Heart right ventricle (tissue), 16 donors: ENCODE results near the gene GABPB1. TPM values are rescaled to one million over a fixed set of nuclear protein-coding genes. Genes with fewer than 3 reads are reported as not detected.

Experiments used
- ATAC-seq, 8 donors: fragments of 200-7000 bp; cut with Tn5 transposase; one replicate each; pipeline ENCODE4 v1.9.1; 2020; ENCODE audit warnings: mild to moderate bottlenecking in 8 of 8, moderate library complexity in 8 of 8, moderate number of reproducible peaks in 1 of 8
- DNase-seq, 2 donors: peaks; one replicate each; pipeline ENCODE4 v3.0.0-alpha.2; 2020
- H3K27ac ChIP-seq, 10 donors: fragments of 200-600 bp; sonication (generic) in 2 of 10; one replicate each; pipeline versions ENCODE4 v1.5.0 to v1.8.0; 2020 to 2022; ENCODE audit warnings: mild to moderate bottlenecking in 3 of 10
- H3K27me3 ChIP-seq, 7 donors: fragments of 200-600 bp; one replicate each; pipeline ENCODE4 v1.8.0; 2021 to 2022; ENCODE audit warnings: mild to moderate bottlenecking in 2 of 7
- H3K36me3 ChIP-seq, 9 donors: fragments of 200-600 bp; sonication (generic) in 1 of 9; one replicate each; pipeline versions ENCODE4 v1.5.0 to v1.8.0; 2020 to 2022; ENCODE audit warnings: mild to moderate bottlenecking in 2 of 9
- H3K4me1 ChIP-seq, 9 donors: fragments of 200-600 bp; sonication (generic) in 1 of 9; one replicate each; pipeline versions ENCODE4 v1.5.0 to v1.8.0; 2020 to 2022; ENCODE audit warnings: mild to moderate bottlenecking in 4 of 9
- H3K4me3 ChIP-seq, 10 donors: fragments of 200-600 bp; sonication (generic) in 2 of 10; one replicate each; pipeline versions ENCODE4 v1.5.0 to v1.8.0; 2020 to 2022; ENCODE audit warnings: mild to moderate bottlenecking in 7 of 10, moderate library complexity in 2 of 10
- H3K9me3 ChIP-seq, 11 donors: fragments of 200-600 bp in 10 of 11; sonication (generic) in 2 of 11; one replicate each; pipeline versions ENCODE4 v1.5.0 to v1.8.0; 2013 to 2022; ENCODE audit warnings: mild to moderate bottlenecking in 2 of 11, control low read depth in 1 of 11, moderate library complexity in 1 of 11
- WGBS, 2 donors: extraction: QIAGEN DNeasy Blood & Tissue Kit; methylation state at CpG; one replicate each; pipeline ENCODE4 v1.1.7; 2013; ENCODE audit warnings: inconsistent platforms in 1 of 2; 5-methylcytosine and 5-hydroxymethylcytosine counted together
- intact Hi-C, 10 donors: fragments of 100-400 bp; cut with DNase I; formaldehyde crosslinking; loops; one replicate each; pipeline versions ENCODE4 v1.11.1 to v1.14.2; 2022
- polyA plus RNA-seq, 2 donors: library from polyadenylated mRNA; stranded (reverse); fragments of 200-250 nt; gene quantifications; one replicate each; pipeline ENCODE4 v1.2.3, GENCODE V29; 2013
- total RNA-seq, 10 donors: library from RNA; stranded (reverse); fragmentation: NEBNext Ultra II Directional in 3 of 10; extraction: Animal tissue kit (Norgen Biotek cat#: 25700) in 3 of 10; gene quantifications; one replicate each; pipeline versions ENCODE4 v1.2.1 to v1.2.4, GENCODE V29; 2021 to 2023
- TF ChIP-seq, protein P1 (sequence below), 9 donors: fragments of 200-600 bp; sonication (generic) in 2 of 9; IDR thresholded peaks; one replicate each; pipeline versions ENCODE4 v1.5.0 to v1.8.0; 2021 to 2022; ENCODE audit warnings: antibody characterized with exemption in 9 of 9, mild to moderate bottlenecking in 5 of 9, moderate library complexity in 1 of 9
- donor health status: Arrhythmogenic right ventricular cardiomyopathy.
- donor health status: ischemic (EF 13 %, LVEDD 7.1; RV severe dilation, severe dysfunction).
- donor health status: healthy with polysubstance abuse.
- donor health status: DM: no; HTN: yes; CAD: no.
- donor health status: DM: no; HTN: no; CAD: no.
- donor health status: ischemic (EF 25% LVEDD 6.9; RV normal size, moderate dysfunction).
- donor health status: ischemic (EF 25% LVEDD 5.7; RV mildly dilated, moderate dysfunction).
- donor health status: healthy.
- donor health status: DM: yes; HTN: yes; CAD: no.
- donor health status: Ischemic cardiomyopathy.
- donor health status: ischemic (EF 35%, LVEDD 5.7; RV mildly dilated, moderate dysfunction).
- donor health status: nonischemic (EF 11% LVEDD 7.7; RV severe dilation, severe dysfunction).
- donor health status: DM: yes; HTN: yes; CAD: no.
- donor health status: PGD.
- donor health status: ischemic (EF 29% LVEDD 5.4; RV normal size, mild dysfunction).
- donor health status: nonischemic (EF 23%, LVEDD 6.1; RV moderate dilation, normal function).

The GABPB1 gene
- total and polyA plus RNA-seq, 12 donors: 5.3 to 12.6 (median 8.5) TPM

DNA sequence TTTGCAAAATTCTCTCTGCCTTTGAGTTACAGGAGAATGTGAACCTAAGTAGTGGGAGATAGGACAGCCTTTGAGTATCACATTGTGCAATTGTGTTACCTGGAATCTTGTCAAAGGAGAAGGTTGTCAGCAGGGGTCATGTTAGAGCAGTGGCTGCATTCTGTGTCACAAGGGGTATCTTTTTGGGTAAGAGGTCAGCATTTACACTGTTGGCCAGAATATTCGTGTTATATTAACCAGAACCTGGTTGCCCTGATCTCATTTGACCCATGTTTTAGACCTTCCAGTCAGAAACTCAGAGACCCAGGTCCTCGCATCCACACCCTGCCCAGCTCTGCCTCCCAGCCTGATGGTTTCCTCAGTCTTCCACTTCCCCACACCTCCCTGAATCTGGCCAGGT, 116.7 kb downstream of the GABPB1 start:
- intact Hi-C loops: no loop called here
- no peaks in the 10 kb centered on the region for H3K4me1 ChIP-seq
- DNase-seq (no peak), ATAC-seq (no peak)
- no peaks in the 10 kb centered on the region for H3K27me3 ChIP-seq
- H3K27ac ChIP-seq: no peak overlapping the region
- TF ChIP-seq, protein P1, sequence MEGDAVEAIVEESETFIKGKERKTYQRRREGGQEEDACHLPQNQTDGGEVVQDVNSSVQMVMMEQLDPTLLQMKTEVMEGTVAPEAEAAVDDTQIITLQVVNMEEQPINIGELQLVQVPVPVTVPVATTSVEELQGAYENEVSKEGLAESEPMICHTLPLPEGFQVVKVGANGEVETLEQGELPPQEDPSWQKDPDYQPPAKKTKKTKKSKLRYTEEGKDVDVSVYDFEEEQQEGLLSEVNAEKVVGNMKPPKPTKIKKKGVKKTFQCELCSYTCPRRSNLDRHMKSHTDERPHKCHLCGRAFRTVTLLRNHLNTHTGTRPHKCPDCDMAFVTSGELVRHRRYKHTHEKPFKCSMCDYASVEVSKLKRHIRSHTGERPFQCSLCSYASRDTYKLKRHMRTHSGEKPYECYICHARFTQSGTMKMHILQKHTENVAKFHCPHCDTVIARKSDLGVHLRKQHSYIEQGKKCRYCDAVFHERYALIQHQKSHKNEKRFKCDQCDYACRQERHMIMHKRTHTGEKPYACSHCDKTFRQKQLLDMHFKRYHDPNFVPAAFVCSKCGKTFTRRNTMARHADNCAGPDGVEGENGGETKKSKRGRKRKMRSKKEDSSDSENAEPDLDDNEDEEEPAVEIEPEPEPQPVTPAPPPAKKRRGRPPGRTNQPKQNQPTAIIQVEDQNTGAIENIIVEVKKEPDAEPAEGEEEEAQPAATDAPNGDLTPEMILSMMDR (IDR thresholded peaks at IDR 0.05): no peak
- H3K4me3 ChIP-seq: no peak overlapping the region
- WGBS, 2 donors: 82 to 88% methylated on average over 2 of the region's 2 CpGs
- no peaks in the 10 kb centered on the region for H3K9me3 ChIP-seq
- H3K36me3 ChIP-seq: no peaks in the 10 kb centered on the region

DNA sequence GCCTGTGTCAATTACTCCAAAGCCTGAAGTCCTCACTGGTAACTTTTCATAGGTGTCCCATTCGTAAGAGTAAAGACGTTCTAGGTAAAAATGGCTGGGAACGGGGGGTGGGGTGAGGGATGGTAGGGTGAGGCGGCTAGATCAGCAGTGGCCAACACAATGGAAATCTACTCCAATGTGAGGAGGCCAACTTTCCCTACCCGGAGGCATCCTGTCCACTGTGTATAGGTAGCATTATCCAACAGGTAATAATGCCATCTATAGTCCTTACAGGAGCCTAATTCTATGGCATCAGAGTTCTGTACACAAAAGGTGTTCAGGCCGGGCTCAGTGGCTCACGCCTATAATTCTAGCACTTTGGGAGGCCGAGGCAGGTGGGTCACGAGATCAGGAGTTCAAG, 118.6 kb downstream of the GABPB1 start:
- TF ChIP-seq, protein P1 (IDR thresholded peaks at IDR 0.05): no peak
- WGBS, 2 donors: 88 to 92% methylated on average over 9 of the region's 9 CpGs
- no peak for ATAC-seq

GRCh38 chr15:50235794-50236193, 119.2 kb downstream of the GABPB1 start:
- 80 to 85% methylated on average over 1 of the region's 1 CpG for WGBS, 2 donors
- no peak for DNase-seq
- H3K36me3 ChIP-seq: no peaks in the 10 kb centered on the region
- H3K4me1 ChIP-seq: no peaks in the 10 kb centered on the region
- intact Hi-C loops: no loop called here
- TF ChIP-seq, protein P1 (IDR thresholded peaks at IDR 0.05): no peak
- H3K27me3 ChIP-seq: no peaks in the 10 kb centered on the region
- ATAC-seq: no peak
- H3K9me3 ChIP-seq: no peaks in the 10 kb centered on the region
- no peak overlapping the region for H3K4me3 ChIP-seq
- no peak overlapping the region for H3K27ac ChIP-seq

More for the DNA sequence above, 118.6 kb downstream of the GABPB1 start:
- Histone ChIP-seq H3K4me1 (no peaks in the 10 kb centered on the region), H3K36me3 (no peaks in the 10 kb centered on the region), H3K27me3 (no peaks in the 10 kb centered on the region), H3K27ac (no peak overlapping the region), H3K4me3 (no peak overlapping the region), H3K9me3 (no peaks in the 10 kb centered on the region)
- intact Hi-C loops: no loop called here
- DNase-seq: no peak

GRCh38 chr15:50234764-50235163, 120.2 kb downstream of the GABPB1 start:
- H3K36me3 ChIP-seq: no peaks in the 10 kb centered on the region
- H3K9me3 ChIP-seq: no peaks in the 10 kb centered on the region
- H3K4me1 ChIP-seq: no peaks in the 10 kb centered on the region
- TF ChIP-seq, protein P1 (IDR thresholded peaks at IDR 0.05): no peak
- no peak overlapping the region for H3K4me3 ChIP-seq
- DNase-seq (no peak), ATAC-seq (no peak)
- H3K27ac ChIP-seq: no peak overlapping the region
- intact Hi-C loops: no loop called here
- 46 to 59% methylated on average over 2 of the region's 2 CpGs for WGBS, 2 donors
- no peaks in the 10 kb centered on the region for H3K27me3 ChIP-seq
